Left ventricle myocardium superior (tissue), 1 donor: Measurements from ENCODE around the gene NBPF3. TPM values are rescaled to one million over a fixed set of nuclear protein-coding genes. Genes with fewer than 3 reads are reported as not detected.

Experiments
- ATAC-seq: fragments of 200-7000 bp; cut with Tn5 transposase; one replicate; pipeline ENCODE4 v1.9.1; 2020; ENCODE audit warnings: mild to moderate bottlenecking, moderate library complexity
- DNase-seq: peaks from one replicate; pipeline ENCODE4 v3.0.0-alpha.2; 2020
- intact Hi-C: fragments of 100-400 bp; cut with micrococcal nuclease; formaldehyde crosslinking; loops from one replicate; pipeline ENCODE4 v1.11.0; 2022
- total RNA-seq: library from RNA; stranded (reverse); fragmentation: NEBNext Ultra II Directional; extraction: Animal tissue kit (Norgen Biotek cat#: 25700); gene quantifications from one replicate; pipeline ENCODE4 v1.2.1, GENCODE V29; 2021
- donor health status: DM: no; HTN: yes; CAD: no; lungs with severe emphysema.

The NBPF3 gene
- total RNA-seq, 1 donor from 2014 or later: 4.2 TPM

GRCh38 chr1:21489146-21489545, 49.2 kb downstream of the NBPF3 start:
- ATAC-seq (no peak), DNase-seq (no peak)

GRCh38 chr1:21490774-21491487, 51.0 kb downstream of the NBPF3 start:
- no peak for DNase-seq
- ATAC-seq: peak; percentile 34
- intact Hi-C loops: no loop called here

More at GRCh38 chr1:21489146-21489545, 49.2 kb downstream of the NBPF3 start:
- intact Hi-C loops: no loop called here

- intact Hi-C loops: no loop called here
- no peak for DNase-seq
- peak; percentile 33 for ATAC-seq
Measured at GRCh38 chr1:21491488-21492355, 51.8 kb downstream of the NBPF3 start.

GRCh38 chr1:21492356-21492625, 52.4 kb downstream of the NBPF3 start:
- no peak for ATAC-seq
- intact Hi-C loops: no loop called here
- no peak for DNase-seq

GRCh38 chr1:21494196-21494595, 54.3 kb downstream of the NBPF3 start:
- intact Hi-C loops: no loop called here
- DNase-seq: no peak
- ATAC-seq: no peak

- intact Hi-C loops: no loop called here
- DNase-seq: no peak
- ATAC-seq: no peak
Measured at GRCh38 chr1:21495225-21495820, 55.4 kb downstream of the NBPF3 start.

GRCh38 chr1:21496063-21496462, 56.1 kb downstream of the NBPF3 start:
- intact Hi-C loops: no loop called here
- DNase-seq: no peak
- no peak for ATAC-seq

- intact Hi-C loops: no loop called here
- DNase-seq (no peak), ATAC-seq (no peak)
Measured at GRCh38 chr1:21496886-21497285, 56.9 kb downstream of the NBPF3 start.

GRCh38 chr1:21497466-21498061, 57.6 kb downstream of the NBPF3 start:
- ATAC-seq: no peak
- intact Hi-C loops: no loop called here
- no peak for DNase-seq

GRCh38 chr1:21499283-21499950, 59.5 kb downstream of the NBPF3 start:
- intact Hi-C loops: no loop called here
- DNase-seq: no peak
- ATAC-seq: no peak

- DNase-seq: no peak
- intact Hi-C loops: no loop called here
- ATAC-seq: no peak
Measured at GRCh38 chr1:21503706-21504377, 63.9 kb downstream of the NBPF3 start.

GRCh38 chr1:21506804-21507203, 66.9 kb downstream of the NBPF3 start:
- intact Hi-C loops: no loop called here
- DNase-seq (no peak), ATAC-seq (no peak)

- no peak for DNase-seq
- intact Hi-C loops: no loop called here
- no peak for ATAC-seq
Measured at GRCh38 chr1:21507511-21508270, 67.8 kb downstream of the NBPF3 start.

- ATAC-seq (peak; percentile 86), DNase-seq (peak; percentile 89)
- intact Hi-C loops: no loop called here
Measured at GRCh38 chr1:21508580-21509350, 68.8 kb downstream of the NBPF3 start.

GRCh38 chr1:21509351-21510112, 69.6 kb downstream of the NBPF3 start, which contains the start of gene ALPL:
TSS of gene ALPL (plus strand) at chr1:21509423. CDS start at chr1:21554082, 44,659 bp downstream.
- ATAC-seq: no peak

GRCh38 chr1:21510113-21510493, 70.2 kb downstream of the NBPF3 start:
- no peak for ATAC-seq
- no peak for DNase-seq
- intact Hi-C loops: loop anchor here (10.0 kb wide), 1 partner anchor 65 kb away; no protein-coding TSS in a partner anchor

More at GRCh38 chr1:21509351-21510112, 69.6 kb downstream of the NBPF3 start, which contains the start of gene ALPL:
- intact Hi-C loops: loop anchor here (10.0 kb wide), 1 partner anchor 65 kb away; no protein-coding TSS in a partner anchor
- DNase-seq: peak; percentile 36
